ENCODE measurements around the gene ADAM19.
A peak's percentile ranks its signal among the peaks of the same experiment; 100 is the strongest.

ADAM19 gene

GRCh38 chr5:157479612-157480510 lies 95.7 kb downstream of the ADAM19 start:
- TF ChIP-seq FOXP2 (optimal IDR thresholded peaks at IDR 0.05; ENCODE audit: control extremely low read depth, extremely low read length, insufficient read depth): no peak
- no peak for TF ChIP-seq POLR2AphosphoS5 (IDR thresholded peaks at IDR 0.05; ENCODE audit: borderline replicate concordance, low read depth, low read length)
- TF ChIP-seq EZH2 (IDR thresholded peaks at IDR 0.05): no peak
- Histone ChIP-seq H3K9me3 (ENCODE audit: low read depth, low read length) (no peaks in the 10 kb centered on the region), H3K9ac (ENCODE audit: insufficient read length) (no peak overlapping the region), H3K27ac (no peak overlapping the region), H3K36me3 (ENCODE audit: insufficient read depth, low read length) (no peaks in the 10 kb centered on the region), H3K4me3 (no peak overlapping the region)
- no peak for DNase-seq (ENCODE audit: low read depth, low spot score)

DNA sequence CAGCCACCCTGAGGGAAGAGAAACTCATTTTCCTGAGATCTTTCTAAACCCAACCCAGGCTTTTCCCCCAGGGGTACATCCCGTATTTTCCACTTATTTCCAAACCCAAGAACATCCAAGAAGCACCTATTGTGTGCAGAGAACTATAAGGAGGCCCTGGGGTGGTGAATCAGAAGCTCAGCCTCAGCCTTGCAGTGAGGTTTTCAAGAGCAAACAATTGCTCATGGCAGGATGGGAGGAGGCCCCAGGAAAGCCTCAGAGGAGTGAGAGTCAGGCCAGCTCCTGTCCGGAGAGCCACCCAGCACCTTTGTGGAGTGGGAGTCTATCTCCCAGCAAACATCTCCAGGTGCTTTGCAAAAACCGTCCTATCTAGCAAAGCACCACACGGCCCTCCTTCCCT lies 96.4 kb downstream of the ADAM19 start:
- TF ChIP-seq POLR2AphosphoS5 (IDR thresholded peaks at IDR 0.05; ENCODE audit: borderline replicate concordance, low read depth, low read length) (no peak), EZH2 (IDR thresholded peaks at IDR 0.05) (no peak), FOXP2 (optimal IDR thresholded peaks at IDR 0.05; ENCODE audit: control extremely low read depth, extremely low read length, insufficient read depth) (no peak)
- Histone ChIP-seq H3K36me3 (ENCODE audit: insufficient read depth, low read length) (no peaks in the 10 kb centered on the region), H3K4me3 (no peak overlapping the region), H3K9ac (ENCODE audit: insufficient read length) (no peak overlapping the region), H3K9me3 (ENCODE audit: low read depth, low read length) (no peaks in the 10 kb centered on the region), H3K27ac (no peak overlapping the region)
- no peak for DNase-seq (ENCODE audit: low read depth, low spot score)

- no peak for DNase-seq (ENCODE audit: low read depth, low spot score)
- no peak overlapping the region for H3K27ac ChIP-seq
- no peaks in the 10 kb centered on the region for H3K9me3 ChIP-seq (ENCODE audit: low read depth, low read length)
- H3K4me3 ChIP-seq: no peak overlapping the region
- TF ChIP-seq FOXP2 (optimal IDR thresholded peaks at IDR 0.05; ENCODE audit: control extremely low read depth, extremely low read length, insufficient read depth) (no peak), POLR2AphosphoS5 (IDR thresholded peaks at IDR 0.05; ENCODE audit: borderline replicate concordance, low read depth, low read length) (no peak), EZH2 (IDR thresholded peaks at IDR 0.05) (no peak)
- no peaks in the 10 kb centered on the region for H3K36me3 ChIP-seq (ENCODE audit: insufficient read depth, low read length)
- H3K9ac ChIP-seq (ENCODE audit: insufficient read length): no peak overlapping the region
Measured at GRCh38 chr5:157478726-157479125, 96.8 kb downstream of the ADAM19 start.

- Histone ChIP-seq H3K27ac (no peak overlapping the region), H3K4me3 (no peak overlapping the region), H3K36me3 (ENCODE audit: insufficient read depth, low read length) (no peaks in the 10 kb centered on the region), H3K9me3 (ENCODE audit: low read depth, low read length) (no peaks in the 10 kb centered on the region), H3K9ac (ENCODE audit: insufficient read length) (no peak overlapping the region)
- no peak for TF ChIP-seq POLR2AphosphoS5 (IDR thresholded peaks at IDR 0.05; ENCODE audit: borderline replicate concordance, low read depth, low read length)
- no peak for TF ChIP-seq EZH2 (IDR thresholded peaks at IDR 0.05)
- TF ChIP-seq FOXP2 (optimal IDR thresholded peaks at IDR 0.05; ENCODE audit: control extremely low read depth, extremely low read length, insufficient read depth): no peak
- no peak for DNase-seq (ENCODE audit: low read depth, low spot score)
Measured at GRCh38 chr5:157477814-157478494, 97.6 kb downstream of the ADAM19 start.

- Histone ChIP-seq H3K9me3 (ENCODE audit: low read depth, low read length) (no peaks in the 10 kb centered on the region), H3K27ac (no peak overlapping the region), H3K4me3 (no peak overlapping the region), H3K36me3 (ENCODE audit: insufficient read depth, low read length) (no peaks in the 10 kb centered on the region), H3K9ac (ENCODE audit: insufficient read length) (no peak overlapping the region)
- peak; percentile 32 for DNase-seq (ENCODE audit: low read depth, low spot score)
- no peak for TF ChIP-seq POLR2AphosphoS5 (IDR thresholded peaks at IDR 0.05; ENCODE audit: borderline replicate concordance, low read depth, low read length)
- no peak for TF ChIP-seq EZH2 (IDR thresholded peaks at IDR 0.05)
- TF ChIP-seq FOXP2 (optimal IDR thresholded peaks at IDR 0.05; ENCODE audit: control extremely low read depth, extremely low read length, insufficient read depth): no peak
Measured at GRCh38 chr5:157476702-157477408, 98.7 kb downstream of the ADAM19 start.

DNA sequence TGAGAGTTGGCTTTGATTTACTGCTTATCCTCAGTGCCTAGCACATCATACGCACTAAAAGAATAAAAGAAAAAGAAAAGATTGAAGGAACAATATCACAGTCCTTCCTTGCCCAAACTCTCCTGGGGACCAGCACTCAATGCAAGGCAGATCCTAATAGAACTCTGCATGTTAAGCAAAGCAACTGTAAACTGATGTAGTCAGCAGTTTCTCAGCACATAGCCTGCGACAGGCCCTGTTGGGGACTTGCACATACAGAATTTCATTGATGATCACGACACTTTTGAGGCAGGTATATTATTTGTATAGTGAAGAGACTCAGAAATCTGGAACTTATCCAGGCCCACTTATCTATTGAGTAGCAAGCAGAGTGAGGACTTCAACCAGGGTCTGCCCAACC lies 100.1 kb downstream of the ADAM19 start:
- H3K4me3 ChIP-seq: no peak overlapping the region
- no peaks in the 10 kb centered on the region for H3K9me3 ChIP-seq (ENCODE audit: low read depth, low read length)
- no peak for TF ChIP-seq EZH2 (IDR thresholded peaks at IDR 0.05)
- no peak for TF ChIP-seq POLR2AphosphoS5 (IDR thresholded peaks at IDR 0.05; ENCODE audit: borderline replicate concordance, low read depth, low read length)
- TF ChIP-seq FOXP2 (optimal IDR thresholded peaks at IDR 0.05; ENCODE audit: control extremely low read depth, extremely low read length, insufficient read depth): no peak
- no peak for DNase-seq (ENCODE audit: low read depth, low spot score)
- H3K36me3 ChIP-seq (ENCODE audit: insufficient read depth, low read length): no peaks in the 10 kb centered on the region
- H3K27ac ChIP-seq: no peak overlapping the region
- H3K9ac ChIP-seq (ENCODE audit: insufficient read length): no peak overlapping the region

- Histone ChIP-seq H3K9ac (ENCODE audit: insufficient read length) (no peak overlapping the region), H3K36me3 (ENCODE audit: insufficient read depth, low read length) (no peaks in the 10 kb centered on the region), H3K4me3 (no peak overlapping the region), H3K27ac (no peak overlapping the region), H3K9me3 (ENCODE audit: low read depth, low read length) (no peaks in the 10 kb centered on the region)
- no peak for DNase-seq (ENCODE audit: low read depth, low spot score)
- TF ChIP-seq FOXP2 (optimal IDR thresholded peaks at IDR 0.05; ENCODE audit: control extremely low read depth, extremely low read length, insufficient read depth) (no peak), EZH2 (IDR thresholded peaks at IDR 0.05) (no peak), POLR2AphosphoS5 (IDR thresholded peaks at IDR 0.05; ENCODE audit: borderline replicate concordance, low read depth, low read length) (no peak)
Measured at GRCh38 chr5:157473383-157474320, 101.9 kb downstream of the ADAM19 start.
